ENCODE results near the gene BSN.

DNA sequence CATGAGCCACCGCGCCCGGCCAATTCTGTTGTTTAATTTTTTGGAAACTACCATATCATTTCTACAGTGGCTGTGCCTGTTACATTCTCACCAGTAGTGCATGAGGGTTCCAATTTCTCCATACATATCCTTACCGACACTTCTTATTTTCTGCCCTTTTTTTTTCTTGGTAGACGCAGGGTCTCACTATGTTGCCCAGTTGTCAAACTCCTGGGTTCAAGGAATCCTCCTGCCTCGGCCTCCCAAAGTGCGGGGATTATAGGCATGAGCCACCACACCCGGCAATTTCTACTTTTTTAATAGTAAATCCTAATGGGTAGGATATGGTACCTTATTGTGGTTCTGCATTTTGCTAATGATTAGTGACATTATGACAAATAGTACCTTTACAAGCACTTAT, 155.6 kb downstream of the BSN start:
- TF ChIP-seq CTCF (tag by site-specific recombination; IDR thresholded peaks at IDR 0.05) = no peak
- no peak for TF ChIP-seq ZNF133 (tag by site-specific recombination; IDR thresholded peaks at IDR 0.05)
- no peak for TF ChIP-seq ZNF768 (tag by site-specific recombination; IDR thresholded peaks at IDR 0.05)
- no peak for TF ChIP-seq ZBTB8A (tag by site-specific recombination; IDR thresholded peaks at IDR 0.05)
- TF ChIP-seq TRIM28 (IDR thresholded peaks at IDR 0.05; ENCODE audit: borderline replicate concordance, low read length) = no peak
- TF ChIP-seq GLI2 (tag by site-specific recombination; IDR thresholded peaks at IDR 0.05; ENCODE audit: borderline replicate concordance, low read depth) = no peak
- TF ChIP-seq, protein P1, sequence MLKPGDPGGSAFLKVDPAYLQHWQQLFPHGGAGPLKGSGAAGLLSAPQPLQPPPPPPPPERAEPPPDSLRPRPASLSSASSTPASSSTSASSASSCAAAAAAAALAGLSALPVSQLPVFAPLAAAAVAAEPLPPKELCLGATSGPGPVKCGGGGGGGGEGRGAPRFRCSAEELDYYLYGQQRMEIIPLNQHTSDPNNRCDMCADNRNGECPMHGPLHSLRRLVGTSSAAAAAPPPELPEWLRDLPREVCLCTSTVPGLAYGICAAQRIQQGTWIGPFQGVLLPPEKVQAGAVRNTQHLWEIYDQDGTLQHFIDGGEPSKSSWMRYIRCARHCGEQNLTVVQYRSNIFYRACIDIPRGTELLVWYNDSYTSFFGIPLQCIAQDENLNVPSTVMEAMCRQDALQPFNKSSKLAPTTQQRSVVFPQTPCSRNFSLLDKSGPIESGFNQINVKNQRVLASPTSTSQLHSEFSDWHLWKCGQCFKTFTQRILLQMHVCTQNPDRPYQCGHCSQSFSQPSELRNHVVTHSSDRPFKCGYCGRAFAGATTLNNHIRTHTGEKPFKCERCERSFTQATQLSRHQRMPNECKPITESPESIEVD (tag by site-specific recombination; IDR thresholded peaks at IDR 0.05) = no peak
- TF ChIP-seq ZNF214 (tag by site-specific recombination; IDR thresholded peaks at IDR 0.05; ENCODE audit: borderline replicate concordance) = no peak
- no peak for TF ChIP-seq ZNF423 (tag by site-specific recombination; IDR thresholded peaks at IDR 0.05)
